ENCODE results near the gene DDR1. TPM values are rescaled to one million over a fixed set of nuclear protein-coding genes. Genes with fewer than 3 reads are reported as not detected.

Gene DDR1
- total RNA-seq: 48.4 and 81.1 TPM in 2 replicates

DNA sequence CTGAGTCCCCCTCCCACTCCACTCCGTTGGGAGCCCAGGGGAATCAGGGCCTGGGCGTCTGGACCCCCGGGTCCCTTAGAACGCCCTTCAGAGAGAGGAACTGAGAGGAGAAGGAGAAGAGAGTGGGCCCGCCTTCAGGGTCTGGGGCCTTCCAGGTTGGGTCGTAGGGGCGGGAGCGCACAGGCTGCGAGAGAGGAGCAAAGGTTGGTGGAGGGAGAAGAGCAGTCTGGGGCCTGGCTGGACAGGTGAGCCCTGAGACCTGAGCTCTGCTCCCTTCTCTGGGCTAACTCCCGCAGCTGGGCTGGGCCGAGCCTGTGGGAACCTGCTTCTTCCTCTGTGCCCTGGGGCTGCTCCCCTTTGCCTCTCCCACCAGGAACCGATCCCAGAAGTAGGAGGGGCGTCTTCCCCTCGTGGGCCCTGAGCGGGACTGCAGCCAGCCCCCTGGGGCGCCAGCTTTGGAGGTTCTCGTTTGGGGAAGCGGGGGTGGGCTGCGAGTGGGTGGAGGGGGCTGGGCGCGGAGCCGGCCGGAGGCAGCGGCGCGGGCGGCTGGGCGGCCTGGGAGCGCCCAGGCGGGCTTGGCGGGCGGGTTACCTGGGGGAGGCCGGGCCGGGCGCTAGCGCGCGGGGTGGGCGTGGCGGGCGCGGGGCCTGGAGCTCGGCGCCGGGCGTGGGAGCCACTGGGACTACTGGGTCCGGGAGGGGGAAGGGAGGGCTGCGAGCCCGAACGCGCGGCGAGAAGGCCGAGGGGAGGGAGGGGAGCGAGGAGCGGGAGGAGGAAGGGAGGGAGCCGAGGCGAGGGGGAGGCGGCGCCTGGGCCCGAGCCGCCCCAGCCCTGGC, at the start of gene DDR1:
Gene DDR1, plus strand, starts transcription at position 835 of the 836 bp plus-strand sequence. CDS start 4,211 bp downstream, outside the sequence.

DNA sequence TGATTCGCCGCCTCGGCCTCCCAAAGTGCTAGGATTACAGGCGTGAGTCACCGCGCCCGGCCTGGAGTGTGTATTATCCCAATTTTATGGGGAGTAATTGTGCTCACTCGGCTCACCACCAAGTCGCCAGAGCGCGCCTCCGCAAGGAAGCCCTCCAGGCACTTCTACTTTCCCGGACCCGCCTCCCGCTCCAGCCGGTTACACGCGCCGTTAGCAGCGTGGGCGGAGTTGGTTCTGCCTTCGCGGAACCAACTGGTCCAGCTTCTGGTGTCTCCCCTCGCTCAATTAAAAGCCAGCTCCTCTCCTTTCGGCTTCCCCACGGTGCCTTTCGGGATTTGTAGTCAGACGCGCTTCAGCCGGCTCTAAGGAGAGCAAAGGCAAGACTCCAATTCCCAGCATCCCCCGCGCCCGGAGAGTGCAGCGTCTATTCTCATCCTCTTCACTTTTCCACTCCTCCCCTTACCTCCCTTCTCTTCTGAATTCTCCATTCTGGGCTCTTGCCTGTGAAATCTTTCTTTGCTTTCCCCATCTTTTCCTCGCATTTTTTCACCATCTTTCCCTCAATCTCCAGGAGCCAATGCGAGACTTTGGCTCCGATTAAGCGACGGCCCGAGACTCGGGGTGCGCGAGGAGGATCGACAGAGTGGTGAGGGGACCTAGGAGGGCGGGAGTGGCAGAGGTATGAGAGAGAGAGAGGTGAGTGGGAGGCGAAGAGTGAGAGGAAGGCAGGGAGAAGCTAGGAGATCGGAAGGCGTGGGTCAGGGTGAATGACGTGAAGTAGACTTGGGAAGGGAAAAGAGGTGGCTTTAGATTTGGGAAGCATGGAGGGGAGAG, 23.7 kb downstream of the DDR1 start, which contains the start of gene GTF2H4:
Gene GTF2H4, plus strand, starts transcription at position 450 of the 834 bp plus-strand sequence.

DNA sequence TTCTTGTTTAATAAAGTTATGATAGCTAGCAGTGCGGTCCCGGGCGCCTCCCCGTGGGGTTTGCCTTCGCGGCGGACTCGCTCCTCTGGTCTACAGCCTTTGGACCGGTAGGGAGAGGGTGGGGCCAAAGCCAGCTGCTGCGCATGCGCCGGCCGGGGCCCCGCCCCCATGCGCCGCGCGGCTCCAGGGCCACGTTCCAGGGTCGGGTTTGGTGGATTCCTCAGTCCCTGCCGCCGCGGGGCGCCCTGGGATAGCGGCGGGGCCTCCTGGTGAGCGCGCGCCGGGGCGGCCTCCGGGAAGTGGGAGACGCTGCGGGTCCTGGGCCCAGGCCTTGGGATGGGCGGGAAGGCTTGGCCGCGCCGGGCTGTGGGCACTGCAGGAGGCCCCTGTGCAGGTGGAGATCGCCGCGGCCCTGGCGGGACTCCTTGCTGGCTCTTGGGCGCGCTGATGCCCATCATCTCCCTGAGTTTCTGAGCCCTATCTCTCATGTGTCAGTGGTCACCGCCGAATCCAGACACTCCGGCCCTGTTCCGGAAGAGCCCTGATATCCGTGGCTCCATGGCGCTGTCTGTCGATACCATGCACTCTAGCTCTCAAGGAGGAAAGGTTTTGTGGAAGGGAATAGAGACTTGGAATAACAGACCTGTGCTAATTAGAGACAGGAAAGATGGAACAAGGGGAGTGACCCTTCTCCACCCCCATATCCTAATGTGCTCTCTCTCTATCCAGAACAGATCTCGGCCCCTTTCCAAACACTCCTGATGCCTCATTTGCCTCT, 29.9 kb downstream of the DDR1 start, which contains the start of gene VARS2:
Gene VARS2, plus strand, starts transcription at position 163 of the 778 bp plus-strand sequence. Its CDS starts 599 bp downstream, at position 762.

DNA sequence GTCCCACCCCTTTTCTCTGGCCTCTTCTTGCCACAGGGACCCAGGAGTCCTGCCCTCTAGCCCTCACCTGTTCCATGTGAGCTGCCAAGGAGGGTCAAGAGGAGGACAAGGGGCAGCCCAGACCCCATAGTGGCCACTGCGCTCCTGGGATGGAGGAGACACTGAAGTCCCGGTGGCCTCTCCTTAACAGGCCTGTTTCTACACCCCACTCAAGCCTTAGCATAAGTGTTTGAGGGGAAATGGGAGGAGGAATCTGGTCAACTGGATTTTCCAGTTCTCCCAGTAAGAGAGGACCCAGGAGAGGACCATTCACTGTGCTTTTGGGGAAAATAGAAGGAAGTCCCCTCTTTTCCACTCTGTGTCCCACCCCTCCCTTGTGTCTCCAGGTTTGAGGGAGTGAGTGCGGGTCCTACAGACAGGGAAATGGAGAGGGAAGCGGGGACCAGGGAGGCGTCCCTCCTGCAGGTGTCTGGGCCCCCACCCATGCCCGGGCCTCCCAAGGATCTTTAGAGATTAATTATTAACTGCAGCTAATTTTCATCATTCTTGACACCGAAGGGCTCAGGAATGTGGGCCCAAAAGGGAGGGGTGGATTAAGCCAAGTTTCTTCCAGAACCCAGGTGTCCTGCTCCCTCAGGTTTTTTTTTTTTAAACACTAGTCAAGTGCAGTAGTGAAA, 47.8 kb downstream of the DDR1 start, which contains the start of gene SFTA2:
Gene SFTA2, minus strand, starts transcription at position 202 of the 677 bp plus-strand sequence. Its CDS starts 74 bp downstream, at position 128.

DNA sequence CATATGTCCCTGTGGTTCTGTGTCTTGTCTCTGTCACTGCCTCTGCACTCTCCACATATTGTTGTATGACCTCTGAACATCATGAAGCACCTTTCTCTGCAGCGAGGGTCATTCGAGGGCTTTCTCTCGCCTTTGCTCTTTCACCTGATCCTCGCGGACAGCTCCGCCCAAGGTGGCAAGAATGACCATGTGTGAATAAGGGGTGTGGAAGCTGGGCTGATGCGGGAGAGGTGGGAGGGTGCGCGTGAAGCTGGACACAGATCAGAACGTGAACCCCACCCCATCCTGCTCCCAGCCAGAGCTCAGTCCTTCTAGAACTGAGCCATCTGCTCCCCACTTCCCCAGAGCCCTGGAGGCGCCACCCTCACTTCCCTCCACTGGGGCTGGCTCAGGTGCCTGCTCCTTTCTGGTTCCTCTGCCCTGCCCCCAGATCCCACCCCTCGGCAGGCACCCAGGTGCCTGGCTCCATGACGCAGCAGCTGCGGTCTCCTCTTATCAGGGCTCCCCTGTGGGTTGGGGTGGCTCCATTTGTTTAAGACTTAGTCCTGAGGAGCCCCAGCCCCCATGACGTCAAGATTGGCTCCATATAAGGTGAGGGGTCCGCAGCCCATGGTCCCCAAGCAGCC, 56.2 kb downstream of the DDR1 start, which contains the start of gene MUCL3:
Gene MUCL3, plus strand, starts transcription at position 613 of the 626 bp plus-strand sequence. CDS start 27 bp downstream, outside the sequence.

Other genes with a start within 250 kb of the DDR1 start
- 2.2 and 2.5 TPM in 2 replicates for gene C6orf136, start 237.4 kb upstream of the DDR1 start, total RNA-seq
- 34.6 and 40.8 TPM in 2 replicates for gene DHX16, start 211.5 kb upstream of the DDR1 start, total RNA-seq
- 55.1 and 74.0 TPM in 2 replicates for gene PPP1R18, start 197.9 kb upstream of the DDR1 start, total RNA-seq
- 2.6 and 3.3 TPM in 2 replicates for gene NRM, start 193.5 kb upstream of the DDR1 start, total RNA-seq
- gene MDC1, start 167.2 kb upstream of the DDR1 start, total RNA-seq: 10.8 and 12.7 TPM in 2 replicates
- gene TUBB, start 164.2 kb upstream of the DDR1 start, total RNA-seq: 611 and 617 TPM in 2 replicates
- 102 and 110 TPM in 2 replicates for gene FLOT1, start 141.8 kb upstream of the DDR1 start, total RNA-seq
- gene IER3, start 140.0 kb upstream of the DDR1 start, total RNA-seq: 49.8 and 105 TPM in 2 replicates
- gene GTF2H4, start 23.7 kb downstream of the DDR1 start, total RNA-seq: 14.7 and 17.1 TPM in 2 replicates
- gene VARS2, start 29.7 kb downstream of the DDR1 start, total RNA-seq: 14.9 and 17.8 TPM in 2 replicates
- not detected in 2 replicates for gene SFTA2, start 47.7 kb downstream of the DDR1 start, total RNA-seq
- not detected in 2 replicates for gene MUCL3, start 56.5 kb downstream of the DDR1 start, total RNA-seq
- gene MUC21, start 99.2 kb downstream of the DDR1 start, total RNA-seq: not detected in 2 replicates
- gene MUC22, start 126.0 kb downstream of the DDR1 start, total RNA-seq: not detected in 2 replicates
- gene C6orf15, start 228.1 kb downstream of the DDR1 start, total RNA-seq: not detected in 2 replicates
- 2.0 and 3.6 TPM in 2 replicates for gene PSORS1C1, start 230.3 kb downstream of the DDR1 start, total RNA-seq
- gene CDSN, start 235.9 kb downstream of the DDR1 start, total RNA-seq: not detected in 2 replicates